Osteocyte (in vitro differentiated cells): ENCODE results near the gene GPC3. TPM values are rescaled to one million over a fixed set of nuclear protein-coding genes. Genes with fewer than 3 reads are reported as not detected.

ENCODE experiments used
- DNase-seq: peaks from one replicate; pipeline ENCODE4 v3.0.0; 2021; ENCODE audit warnings: mixed read lengths; ENCODE audit not compliant: unreplicated experiment; ENCODE audit errors: extremely low spot score
- H3K27ac Mint-ChIP-seq: one replicate; pipeline ENCODE4 v1.8.0; 2021; ENCODE audit warnings: mild to moderate bottlenecking, mixed read lengths; ENCODE audit not compliant: unreplicated experiment
- H3K27me3 Mint-ChIP-seq: one replicate; pipeline ENCODE4 v1.8.0; 2021; ENCODE audit warnings: mixed read lengths; ENCODE audit not compliant: unreplicated experiment
- H3K36me3 Mint-ChIP-seq: one replicate; pipeline ENCODE4 v1.8.0; 2021; ENCODE audit warnings: mixed read lengths; ENCODE audit not compliant: unreplicated experiment
- H3K4me1 Mint-ChIP-seq: one replicate; pipeline ENCODE4 v1.8.0; 2021; ENCODE audit warnings: mixed read lengths; ENCODE audit not compliant: unreplicated experiment
- H3K4me3 Mint-ChIP-seq: one replicate; pipeline ENCODE4 v1.8.0; 2021; ENCODE audit warnings: mild to moderate bottlenecking, moderate library complexity, mixed read lengths; ENCODE audit not compliant: unreplicated experiment
- H3K9me3 Mint-ChIP-seq: one replicate; pipeline ENCODE4 v1.8.0; 2021; ENCODE audit warnings: mixed read lengths; ENCODE audit not compliant: unreplicated experiment
- total RNA-seq: library from RNA; stranded (reverse); gene quantifications from 2 replicates; pipeline ENCODE4 v1.2.1, GENCODE V29; 2021
- TF ChIP-seq, protein P1 (sequence below): fragments of 200-600 bp; sonication (generic); IDR thresholded peaks from 2 replicates; pipeline ENCODE4 v1.5.0; 2021; ENCODE audit warnings: antibody characterized with exemption, mild to moderate bottlenecking, moderate library complexity

Gene GPC3
- total RNA-seq, 1 donor from 2014 or later: 19.6 TPM

DNA sequence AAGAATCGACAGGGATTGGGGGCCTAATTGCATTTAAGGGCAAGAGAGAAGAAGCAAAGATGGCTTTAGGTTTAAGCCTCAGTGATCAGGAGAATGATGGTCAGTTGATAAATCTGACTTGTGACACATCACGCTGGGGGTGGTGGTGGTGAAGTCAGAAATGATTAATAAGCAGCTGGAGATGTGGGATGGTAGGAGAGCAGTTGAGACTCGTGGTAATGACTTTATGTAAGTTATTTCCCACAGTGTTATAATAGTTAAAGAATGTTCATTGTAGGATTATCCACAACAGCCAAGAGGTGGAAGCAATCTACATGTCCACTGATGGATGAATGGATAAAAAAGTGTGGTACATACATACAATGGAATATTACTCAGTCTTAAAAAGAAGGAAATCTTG is 391.2 kb downstream of the GPC3 start:
- peaks cover 6% of the 10 kb centered on the region for H3K4me1 Mint-ChIP-seq
- TF ChIP-seq, protein P1, sequence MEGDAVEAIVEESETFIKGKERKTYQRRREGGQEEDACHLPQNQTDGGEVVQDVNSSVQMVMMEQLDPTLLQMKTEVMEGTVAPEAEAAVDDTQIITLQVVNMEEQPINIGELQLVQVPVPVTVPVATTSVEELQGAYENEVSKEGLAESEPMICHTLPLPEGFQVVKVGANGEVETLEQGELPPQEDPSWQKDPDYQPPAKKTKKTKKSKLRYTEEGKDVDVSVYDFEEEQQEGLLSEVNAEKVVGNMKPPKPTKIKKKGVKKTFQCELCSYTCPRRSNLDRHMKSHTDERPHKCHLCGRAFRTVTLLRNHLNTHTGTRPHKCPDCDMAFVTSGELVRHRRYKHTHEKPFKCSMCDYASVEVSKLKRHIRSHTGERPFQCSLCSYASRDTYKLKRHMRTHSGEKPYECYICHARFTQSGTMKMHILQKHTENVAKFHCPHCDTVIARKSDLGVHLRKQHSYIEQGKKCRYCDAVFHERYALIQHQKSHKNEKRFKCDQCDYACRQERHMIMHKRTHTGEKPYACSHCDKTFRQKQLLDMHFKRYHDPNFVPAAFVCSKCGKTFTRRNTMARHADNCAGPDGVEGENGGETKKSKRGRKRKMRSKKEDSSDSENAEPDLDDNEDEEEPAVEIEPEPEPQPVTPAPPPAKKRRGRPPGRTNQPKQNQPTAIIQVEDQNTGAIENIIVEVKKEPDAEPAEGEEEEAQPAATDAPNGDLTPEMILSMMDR: no peak
- H3K27ac Mint-ChIP-seq: no peak overlapping the region
- H3K4me3 Mint-ChIP-seq: no peak overlapping the region
- no peak for DNase-seq
- peaks cover 10% of the 10 kb centered on the region for H3K27me3 Mint-ChIP-seq
- H3K36me3 Mint-ChIP-seq: no peaks in the 10 kb centered on the region
- H3K9me3 Mint-ChIP-seq: no peaks in the 10 kb centered on the region

DNA sequence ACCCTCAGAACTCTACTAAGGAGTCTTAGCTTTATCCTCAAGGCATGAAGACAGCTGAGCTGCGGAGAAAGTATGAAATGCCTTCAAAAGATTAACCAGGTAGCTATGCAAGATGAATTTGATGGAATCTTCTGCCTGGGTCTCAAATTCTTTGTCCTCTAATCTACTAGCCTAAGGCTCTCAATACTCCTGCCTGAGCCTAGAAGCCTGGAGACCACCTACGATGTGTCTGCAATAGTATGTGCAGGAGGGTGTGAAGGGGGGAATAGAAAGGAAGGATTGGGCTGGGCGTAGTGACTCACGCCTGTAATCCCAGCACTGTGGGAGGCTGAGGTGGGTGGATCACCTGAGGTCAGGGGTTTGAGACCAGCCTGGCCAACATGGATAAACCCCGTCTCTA is 391.9 kb downstream of the GPC3 start:
- Mint-ChIP-seq H3K4me1 (peaks cover under 1% of the 10 kb centered on the region), H3K36me3 (no peaks in the 10 kb centered on the region), H3K27me3 (peaks cover 10% of the 10 kb centered on the region), H3K9me3 (no peaks in the 10 kb centered on the region), H3K27ac (no peak overlapping the region), H3K4me3 (no peak overlapping the region)
- no peak for DNase-seq
- TF ChIP-seq, protein P1: no peak

DNA sequence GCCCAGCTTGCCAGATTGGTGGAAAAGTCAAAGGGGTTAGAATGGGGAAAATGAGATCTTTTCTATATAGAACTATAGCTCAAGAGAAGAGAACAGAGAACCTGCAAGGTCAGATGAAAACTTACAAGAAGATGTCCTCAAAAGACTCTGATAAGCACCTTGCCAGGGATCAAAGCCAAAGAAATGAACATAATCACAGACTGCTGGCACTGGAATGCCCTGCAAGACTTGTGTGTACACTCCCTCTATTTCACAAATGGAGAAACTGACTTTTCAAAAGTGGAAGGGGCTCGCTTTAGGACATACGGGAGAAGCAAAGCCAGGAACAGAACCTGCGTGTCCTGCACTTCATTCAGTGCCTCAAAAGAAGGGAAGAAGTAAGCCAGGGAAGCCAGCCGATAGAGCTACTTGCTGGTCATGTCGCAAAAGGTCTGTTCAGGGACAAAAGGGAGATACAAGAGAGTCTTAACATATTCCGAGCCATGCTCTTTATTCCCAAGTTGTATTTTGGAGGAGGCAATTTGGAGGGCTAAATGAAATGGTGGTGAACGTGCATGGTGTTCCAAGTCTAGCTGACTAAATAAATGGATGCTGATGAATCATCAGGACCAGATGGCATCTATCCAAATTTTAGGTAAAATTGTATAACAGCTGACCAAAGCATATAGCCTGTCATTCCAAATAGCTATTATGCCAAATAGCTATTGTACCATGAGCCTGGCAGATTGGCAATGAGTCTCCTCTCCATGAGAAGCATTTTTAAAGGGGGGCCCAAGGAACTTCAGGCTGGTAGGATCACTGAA is 394.5 kb downstream of the GPC3 start:
- Mint-ChIP-seq H3K9me3 (no peaks in the 10 kb centered on the region), H3K4me1 (peaks cover 13% of the 10 kb centered on the region), H3K36me3 (no peaks in the 10 kb centered on the region), H3K4me3 (no peak overlapping the region), H3K27me3 (peaks cover 10% of the 10 kb centered on the region), H3K27ac (no peak overlapping the region)
- DNase-seq: no peak
- TF ChIP-seq, protein P1: no peak

- Mint-ChIP-seq H3K4me3 (no peak overlapping the region), H3K36me3 (no peaks in the 10 kb centered on the region), H3K4me1 (peaks cover 15% of the 10 kb centered on the region), H3K27ac (no peak overlapping the region), H3K9me3 (no peaks in the 10 kb centered on the region), H3K27me3 (no peaks in the 10 kb centered on the region)
- TF ChIP-seq, protein P1: no peak
- no peak for DNase-seq
These were observed 396.6 kb downstream of the GPC3 start for GRCh38 chrX:133588827-133589226.

DNA sequence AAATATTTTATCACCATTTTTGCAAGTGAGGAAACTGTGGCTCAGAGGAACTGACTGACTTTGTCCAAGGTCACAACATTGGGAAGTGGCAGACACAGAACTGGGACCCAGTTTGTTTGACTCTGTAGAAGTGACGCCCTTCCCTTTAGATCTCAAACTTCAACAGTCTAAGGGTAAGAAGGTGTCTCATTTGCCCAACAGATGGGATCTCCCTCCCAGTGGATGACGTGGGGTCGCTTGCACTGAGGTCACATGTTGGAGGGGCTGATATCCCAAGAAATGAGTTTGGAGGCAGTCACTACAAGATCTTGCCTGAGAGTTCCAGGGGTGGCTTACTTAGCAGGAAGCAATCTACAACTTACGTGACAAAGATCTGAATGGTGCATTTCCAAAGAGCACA is 397.6 kb downstream of the GPC3 start:
- Mint-ChIP-seq H3K27me3 (no peaks in the 10 kb centered on the region), H3K4me1 (peaks cover 15% of the 10 kb centered on the region), H3K36me3 (no peaks in the 10 kb centered on the region), H3K4me3 (no peak overlapping the region), H3K9me3 (no peaks in the 10 kb centered on the region), H3K27ac (no peak overlapping the region)
- no peak for DNase-seq
- TF ChIP-seq, protein P1: no peak
